GM12873 (cell line): ENCODE results near the gene FAM227B.

Experiments used
- TF ChIP-seq, protein P1 (sequence below): IDR thresholded peaks from 2 replicates; pipeline ENCODE4 v1.5.1; 2012; ENCODE audit warnings: low read depth, mild to moderate bottlenecking, moderate library complexity, low read length, control low read depth; ENCODE audit not compliant: insufficient read depth; ENCODE audit errors: missing control alignments

Gene FAM227B

DNA sequence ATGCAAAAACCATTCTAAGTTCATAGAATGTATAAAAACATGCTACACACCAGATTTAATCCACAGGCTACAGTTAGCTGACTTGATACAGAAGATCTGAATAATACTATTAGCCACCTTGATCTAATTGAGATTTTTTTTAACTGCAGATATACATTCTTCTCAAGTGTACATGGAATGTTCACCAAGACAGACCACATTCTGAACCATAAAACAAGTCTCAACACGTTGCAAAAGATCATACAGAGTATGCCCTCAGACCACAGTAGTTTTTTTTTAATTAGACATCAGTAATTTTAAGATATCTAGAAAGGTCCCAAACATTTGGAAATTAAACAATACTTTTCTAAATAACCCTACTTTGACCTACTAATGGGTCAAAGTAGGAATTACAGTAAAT is 114.3 kb downstream of the FAM227B start:
- TF ChIP-seq, protein P1, sequence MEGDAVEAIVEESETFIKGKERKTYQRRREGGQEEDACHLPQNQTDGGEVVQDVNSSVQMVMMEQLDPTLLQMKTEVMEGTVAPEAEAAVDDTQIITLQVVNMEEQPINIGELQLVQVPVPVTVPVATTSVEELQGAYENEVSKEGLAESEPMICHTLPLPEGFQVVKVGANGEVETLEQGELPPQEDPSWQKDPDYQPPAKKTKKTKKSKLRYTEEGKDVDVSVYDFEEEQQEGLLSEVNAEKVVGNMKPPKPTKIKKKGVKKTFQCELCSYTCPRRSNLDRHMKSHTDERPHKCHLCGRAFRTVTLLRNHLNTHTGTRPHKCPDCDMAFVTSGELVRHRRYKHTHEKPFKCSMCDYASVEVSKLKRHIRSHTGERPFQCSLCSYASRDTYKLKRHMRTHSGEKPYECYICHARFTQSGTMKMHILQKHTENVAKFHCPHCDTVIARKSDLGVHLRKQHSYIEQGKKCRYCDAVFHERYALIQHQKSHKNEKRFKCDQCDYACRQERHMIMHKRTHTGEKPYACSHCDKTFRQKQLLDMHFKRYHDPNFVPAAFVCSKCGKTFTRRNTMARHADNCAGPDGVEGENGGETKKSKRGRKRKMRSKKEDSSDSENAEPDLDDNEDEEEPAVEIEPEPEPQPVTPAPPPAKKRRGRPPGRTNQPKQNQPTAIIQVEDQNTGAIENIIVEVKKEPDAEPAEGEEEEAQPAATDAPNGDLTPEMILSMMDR: no peak

DNA sequence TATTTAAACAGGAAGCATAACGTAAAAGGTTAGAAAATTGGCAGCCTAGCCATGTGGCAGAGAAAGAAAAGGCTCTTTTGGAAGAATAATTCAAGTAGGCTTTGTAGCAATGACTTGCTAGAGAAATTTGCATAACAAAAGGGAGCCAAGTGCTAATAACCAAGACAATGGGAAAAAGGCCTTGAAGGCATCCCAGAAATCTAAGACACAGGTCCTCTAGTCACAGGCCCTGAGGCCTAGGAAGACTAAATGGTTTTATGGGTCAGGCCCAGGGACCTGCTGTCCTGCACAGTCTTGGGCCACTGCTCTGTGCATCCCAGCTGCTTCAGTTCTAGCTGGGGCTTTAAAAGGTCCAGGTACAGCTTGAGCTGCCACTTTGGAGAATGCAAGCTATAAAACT is 119.0 kb downstream of the FAM227B start:
- TF ChIP-seq, protein P1: no peak

GRCh38 chr15:49495993-49496753 is 124.4 kb downstream of the FAM227B start:
- TF ChIP-seq, protein P1: no peak

DNA sequence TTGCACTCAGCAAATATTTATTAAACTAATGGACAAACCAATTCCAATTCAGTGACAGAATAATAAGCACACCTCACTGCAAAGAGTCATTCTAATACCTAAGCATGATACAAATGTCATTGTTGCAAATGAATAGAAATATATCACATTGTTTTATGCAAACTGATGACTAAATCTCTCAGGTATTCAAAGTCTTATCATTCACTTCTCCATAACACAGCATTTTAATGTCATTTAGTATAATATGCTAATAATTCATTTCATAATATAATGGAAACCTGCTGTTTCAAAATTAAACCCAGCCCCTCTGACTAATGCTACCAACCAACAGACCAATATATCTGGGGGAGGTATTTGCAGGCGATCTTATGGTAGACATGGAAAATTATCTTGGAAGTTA is 125.8 kb downstream of the FAM227B start:
- TF ChIP-seq, protein P1: no peak

- TF ChIP-seq, protein P1: no peak
These were observed 127.8 kb downstream of the FAM227B start for GRCh38 chr15:49492830-49493229.

DNA sequence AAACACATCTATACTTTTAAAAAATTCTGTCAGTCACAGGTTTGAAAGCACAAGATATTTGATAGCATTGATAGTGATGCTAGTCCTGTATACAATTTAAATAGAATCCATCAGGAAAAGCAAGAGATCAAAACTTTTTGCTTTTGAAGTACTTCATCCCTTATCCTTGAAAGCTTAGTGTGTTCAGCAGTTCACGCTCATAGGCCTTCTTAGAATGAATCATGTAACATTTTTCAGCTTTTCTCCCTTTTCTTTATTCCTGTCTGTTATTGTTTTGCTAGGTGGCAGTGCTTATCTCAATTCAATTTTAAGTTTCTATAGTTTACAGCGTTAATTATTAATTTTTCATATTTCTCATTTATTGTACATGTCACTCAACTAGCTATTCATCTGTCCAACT is 128.5 kb downstream of the FAM227B start:
- TF ChIP-seq, protein P1: no peak

DNA sequence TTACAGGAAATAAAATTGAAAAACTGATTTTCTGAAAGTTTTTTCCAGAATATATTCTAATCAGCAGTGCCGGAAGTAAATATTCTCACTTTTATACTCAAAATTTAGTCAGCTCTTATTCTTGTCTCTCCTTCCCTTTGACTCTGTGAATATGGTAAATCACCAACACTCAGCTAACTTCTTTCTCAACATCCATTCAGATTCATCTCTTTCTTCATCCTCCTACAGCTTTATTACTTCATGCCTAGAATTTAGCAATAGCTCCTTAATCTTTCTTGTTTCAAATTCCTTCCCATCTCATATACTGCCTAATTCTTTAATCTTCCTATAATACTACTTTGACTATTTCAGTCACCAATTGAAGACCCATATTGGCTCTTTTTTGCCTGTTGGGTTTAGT is 129.7 kb downstream of the FAM227B start:
- TF ChIP-seq, protein P1: no peak
